Sigmoid colon (tissue), 7 donors: Measurements from ENCODE around the gene LDLRAD4. TPM values are rescaled to one million over a fixed set of nuclear protein-coding genes. Genes with fewer than 3 reads are reported as not detected.

Experiments used
- DNase-seq: peaks from one replicate; pipeline ENCODE4 v3.0.0-alpha.2; 2019
- H3K27ac ChIP-seq, 4 donors: fragments of 200-600 bp; sonication (generic); one replicate each; pipeline ENCODE4 v1.5.1; 2016 to 2019; ENCODE audit warnings: mild to moderate bottlenecking in 1 of 4
- H3K27me3 ChIP-seq, 3 donors: fragments of 200-600 bp; sonication (generic); one replicate each; pipeline ENCODE4 v1.5.1; 2019; ENCODE audit warnings: mild to moderate bottlenecking in 1 of 3
- H3K36me3 ChIP-seq, 4 donors: fragments of 200-600 bp; sonication (generic); one replicate each; pipeline ENCODE4 v1.5.1; 2016 to 2019
- H3K4me1 ChIP-seq, 4 donors: fragments of 200-600 bp; sonication (generic); one replicate each; pipeline ENCODE4 v1.5.1; 2017 to 2019
- H3K4me3 ChIP-seq, 4 donors: fragments of 200-600 bp; sonication (generic); one replicate each; pipeline ENCODE4 v1.5.1; 2017 to 2019; ENCODE audit warnings: mild to moderate bottlenecking in 2 of 4, moderate library complexity in 1 of 4
- H3K9me3 ChIP-seq, 4 donors: fragments of 200-600 bp in 3 of 4; sonication (generic) in 3 of 4; one replicate each; pipeline versions ENCODE4 v1.5.1 to v1.6.1; 2013 to 2019
- EP300 ChIP-seq, 4 donors: sonication (generic); formaldehyde crosslinking; IDR thresholded peaks; one replicate each; pipeline ENCODE4 v1.6.1; 2017; ENCODE audit warnings: antibody characterized with exemption in 4 of 4
- POLR2A ChIP-seq, 2 donors: fragments of 450-650 bp; IDR thresholded peaks; one replicate each; pipeline ENCODE4 v1.6.1; 2016; ENCODE audit warnings: antibody characterized with exemption in 2 of 2, mild to moderate bottlenecking in 2 of 2, moderate library complexity in 2 of 2
- POLR2AphosphoS5 ChIP-seq, 4 donors: sonication (generic); formaldehyde crosslinking; IDR thresholded peaks; one replicate each; pipeline ENCODE4 v1.6.1; 2017; ENCODE audit warnings: antibody characterized with exemption in 4 of 4
- WGBS, 2 donors: extraction: QIAGEN DNeasy Blood & Tissue Kit; methylation state at CpG; one replicate each; pipeline ENCODE4 v1.1.7; 2013; 5-methylcytosine and 5-hydroxymethylcytosine counted together
- intact Hi-C: fragments of 100-400 bp; cut with DNase I; formaldehyde crosslinking; loops from one replicate; pipeline ENCODE4 v1.15.1; 2023
- polyA plus RNA-seq, 3 donors: library from polyadenylated mRNA; stranded (reverse); fragments of 200-250 nt; gene quantifications; one replicate each; pipeline ENCODE4 v1.2.3, GENCODE V29; 2013
- total RNA-seq, 4 donors: library from RNA; depleted of rRNA; stranded (reverse); fragments of >200 nt; gene quantifications; one replicate each; pipeline ENCODE4 v1.1.0, GENCODE V29; 2016
- TF ChIP-seq, protein P1 (sequence below), 4 experiments: fragments of 450-650 bp in 3 of 4; fragments of 200-600 bp in 1 of 4; IDR thresholded peaks; one replicate each; pipeline ENCODE4 v1.5.1; 2016 to 2019; ENCODE audit warnings: antibody characterized with exemption in 4 of 4, mild to moderate bottlenecking in 3 of 4, moderate library complexity in 2 of 4
- donor health status: healthy with polysubstance abuse.
- donor health status: Bipolar disorder and iron deficiency.
- donor health status: healthy.

LDLRAD4 gene
- total and polyA plus RNA-seq, 7 donors: 1.2 to 28.2 (median 17.2) TPM

DNA sequence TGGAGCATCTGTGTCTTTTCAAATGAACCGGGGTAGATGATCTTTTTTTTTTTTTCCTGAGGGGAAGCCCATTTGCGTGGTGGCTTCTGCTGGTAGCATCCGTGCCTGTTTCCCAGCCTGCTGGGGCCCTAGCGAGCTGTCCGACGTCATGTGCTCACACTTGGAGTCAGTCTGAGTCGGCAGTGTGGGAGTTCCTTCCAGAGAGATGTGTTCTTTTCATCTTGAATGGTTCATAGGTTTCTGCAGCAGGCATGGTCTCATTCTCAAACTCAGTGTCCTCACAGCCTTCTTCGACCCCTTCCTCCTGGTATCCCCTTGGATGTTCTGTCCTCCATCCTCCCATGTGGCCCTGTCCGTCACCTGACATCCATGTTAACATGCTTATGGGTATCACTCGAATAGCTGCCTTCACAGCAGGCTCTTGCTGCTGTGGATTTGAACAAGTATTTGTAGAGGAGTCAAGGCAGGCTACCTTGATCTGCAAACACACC, 51.0 kb downstream of the LDLRAD4 start:
- WGBS, 2 donors: 60 to 81% methylated on average over 10 of the region's 10 CpGs
- peak overlapping the region; percentile 72 to 86 (median 81) for H3K27ac ChIP-seq
- TF ChIP-seq POLR2AphosphoS5 (IDR thresholded peaks at IDR 0.05): peak in 2 of 4 donors; percentile 23 to 57
- TF ChIP-seq, protein P1, sequence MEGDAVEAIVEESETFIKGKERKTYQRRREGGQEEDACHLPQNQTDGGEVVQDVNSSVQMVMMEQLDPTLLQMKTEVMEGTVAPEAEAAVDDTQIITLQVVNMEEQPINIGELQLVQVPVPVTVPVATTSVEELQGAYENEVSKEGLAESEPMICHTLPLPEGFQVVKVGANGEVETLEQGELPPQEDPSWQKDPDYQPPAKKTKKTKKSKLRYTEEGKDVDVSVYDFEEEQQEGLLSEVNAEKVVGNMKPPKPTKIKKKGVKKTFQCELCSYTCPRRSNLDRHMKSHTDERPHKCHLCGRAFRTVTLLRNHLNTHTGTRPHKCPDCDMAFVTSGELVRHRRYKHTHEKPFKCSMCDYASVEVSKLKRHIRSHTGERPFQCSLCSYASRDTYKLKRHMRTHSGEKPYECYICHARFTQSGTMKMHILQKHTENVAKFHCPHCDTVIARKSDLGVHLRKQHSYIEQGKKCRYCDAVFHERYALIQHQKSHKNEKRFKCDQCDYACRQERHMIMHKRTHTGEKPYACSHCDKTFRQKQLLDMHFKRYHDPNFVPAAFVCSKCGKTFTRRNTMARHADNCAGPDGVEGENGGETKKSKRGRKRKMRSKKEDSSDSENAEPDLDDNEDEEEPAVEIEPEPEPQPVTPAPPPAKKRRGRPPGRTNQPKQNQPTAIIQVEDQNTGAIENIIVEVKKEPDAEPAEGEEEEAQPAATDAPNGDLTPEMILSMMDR (IDR thresholded peaks at IDR 0.05): no peak
- no peaks in the 10 kb centered on the region for H3K9me3 ChIP-seq
- intact Hi-C loops: loop anchor here (2.0 to 5.0 kb wide), 2 partner anchors 48 to 275 kb away; no protein-coding TSS in a partner anchor
- H3K4me3 ChIP-seq: no peak overlapping the region
- no peaks in the 10 kb centered on the region for H3K27me3 ChIP-seq
- peaks cover 0 to 92% (median 69%) of the 10 kb centered on the region in 4 donors for H3K4me1 ChIP-seq
- DNase-seq: peak; percentile 87
- no peaks in the 10 kb centered on the region for H3K36me3 ChIP-seq

DNA sequence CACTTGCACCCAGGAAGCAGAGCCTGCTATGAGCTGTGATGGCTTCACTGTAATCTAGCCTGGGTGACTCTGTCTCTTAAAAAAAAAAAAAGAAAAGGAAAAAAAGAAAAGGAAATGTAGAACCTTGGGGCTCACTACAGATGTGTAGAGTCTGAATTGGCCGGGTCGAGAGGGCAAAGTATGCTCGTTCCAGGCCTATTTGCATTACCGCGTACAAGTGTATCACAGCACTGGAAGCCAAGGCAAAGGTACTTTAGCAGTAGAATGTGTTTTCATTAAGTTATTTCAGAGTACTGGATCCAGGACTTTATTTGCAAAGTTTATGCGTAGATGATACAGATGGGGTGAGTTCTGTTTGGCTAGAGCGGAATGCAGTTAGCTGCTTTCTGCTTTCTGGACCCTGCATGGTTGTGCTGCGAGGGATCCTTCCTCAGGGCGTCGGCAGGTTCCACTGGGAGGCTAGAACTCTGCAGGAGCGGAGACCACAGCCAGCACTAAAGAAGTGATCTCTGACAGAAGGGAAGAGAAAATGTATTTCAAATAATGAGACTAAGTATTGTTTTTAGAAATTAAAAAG, 51.8 kb downstream of the LDLRAD4 start:
- H3K27ac ChIP-seq: peak overlapping the region; percentile 72 to 86 (median 81)
- intact Hi-C loops: loop anchor here (5.0 kb wide), 1 partner anchor 47 kb away; no protein-coding TSS in a partner anchor
- WGBS, 2 donors: 80 to 86% methylated on average over 11 of the region's 11 CpGs
- no peak overlapping the region for H3K4me3 ChIP-seq
- H3K27me3 ChIP-seq: no peaks in the 10 kb centered on the region
- no peaks in the 10 kb centered on the region for H3K9me3 ChIP-seq
- peaks cover 0 to 87% (median 61%) of the 10 kb centered on the region in 4 donors for H3K4me1 ChIP-seq
- TF ChIP-seq POLR2AphosphoS5 (IDR thresholded peaks at IDR 0.05) (no peak), EP300 (IDR thresholded peaks at IDR 0.05) (no peak)
- no peak for DNase-seq
- H3K36me3 ChIP-seq: no peaks in the 10 kb centered on the region

DNA sequence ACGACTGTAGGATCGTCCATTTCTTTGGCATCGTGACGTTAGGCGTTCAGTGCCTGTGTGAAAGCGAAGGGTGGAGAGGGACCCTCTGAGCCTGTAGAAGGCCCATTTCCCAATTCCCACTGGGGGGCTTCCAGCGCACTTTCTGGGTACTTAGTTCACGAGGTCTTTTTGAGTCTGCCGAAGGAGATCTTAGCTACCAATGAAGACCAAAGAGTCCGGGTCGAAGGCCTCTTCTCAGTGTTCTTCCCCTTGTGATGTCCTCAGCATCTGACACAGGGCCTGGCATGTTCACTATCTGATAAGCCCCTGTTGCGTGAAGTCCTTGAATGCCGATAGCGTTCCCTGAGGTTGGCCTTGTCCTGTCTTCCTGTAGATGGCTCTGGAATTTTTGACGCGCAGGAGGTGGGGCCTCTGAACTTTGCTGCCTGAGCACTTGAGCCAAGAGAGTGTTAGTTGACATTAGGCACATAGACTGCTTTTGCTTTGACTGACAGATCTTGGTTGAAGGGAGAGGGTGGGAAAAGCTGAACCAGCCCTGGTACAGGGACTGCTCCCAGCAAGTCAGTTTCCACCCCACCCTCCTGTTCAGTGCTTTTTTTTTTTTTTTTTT, 52.8 kb downstream of the LDLRAD4 start:
- Histone ChIP-seq H3K36me3 (no peaks in the 10 kb centered on the region), H3K4me1 (peaks cover 0 to 77% (median 52%) of the 10 kb centered on the region in 4 donors), H3K27ac (peak overlapping the region in 3 of 4 donors; percentile 78 to 86 (median 84)), H3K4me3 (no peak overlapping the region), H3K9me3 (no peaks in the 10 kb centered on the region), H3K27me3 (no peaks in the 10 kb centered on the region)
- intact Hi-C loops: loop anchor here (5.0 kb wide), 1 partner anchor 46 kb away; no protein-coding TSS in a partner anchor
- TF ChIP-seq POLR2A (IDR thresholded peaks at IDR 0.05) (no peak), POLR2AphosphoS5 (IDR thresholded peaks at IDR 0.05) (no peak), EP300 (IDR thresholded peaks at IDR 0.05) (no peak)
- TF ChIP-seq, protein P1 (IDR thresholded peaks at IDR 0.05): no peak
- DNase-seq: no peak
- 97% methylated on average over 16 of the region's 16 CpGs for WGBS, 2 donors

DNA sequence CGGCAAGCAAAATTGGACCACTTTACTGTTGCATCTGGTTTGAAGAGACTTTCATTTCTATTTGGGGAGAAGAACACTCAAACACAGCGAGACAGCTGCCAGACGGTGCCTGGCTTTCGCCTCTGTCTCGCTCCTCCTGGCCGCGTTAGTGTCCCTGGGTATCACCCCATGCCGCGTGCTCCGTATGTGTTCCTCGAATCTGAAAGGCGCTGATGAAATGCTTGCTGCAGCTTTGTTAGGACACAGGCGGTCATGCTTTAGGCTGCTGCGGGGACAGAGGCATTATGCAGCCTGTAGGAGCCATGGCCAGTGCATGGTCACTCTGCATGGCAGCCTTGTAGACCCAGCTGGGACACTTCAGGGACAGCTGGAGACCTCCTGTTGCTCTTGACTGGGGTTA, 53.9 kb downstream of the LDLRAD4 start:
- WGBS, 2 donors: 87 to 89% methylated on average over 14 of the region's 14 CpGs

More for the DNA sequence above, 53.9 kb downstream of the LDLRAD4 start:
- intact Hi-C loops: loop anchor here (5.0 kb wide), 1 partner anchor 45 kb away; no protein-coding TSS in a partner anchor
- H3K4me1 ChIP-seq: peaks cover 0 to 74% (median 46%) of the 10 kb centered on the region in 4 donors
- no peak for DNase-seq
- H3K36me3 ChIP-seq: no peaks in the 10 kb centered on the region
- H3K27ac ChIP-seq: peak overlapping the region in 1 of 4 donors; percentile 78
- no peaks in the 10 kb centered on the region for H3K9me3 ChIP-seq
- TF ChIP-seq, protein P1 (IDR thresholded peaks at IDR 0.05): no peak
- no peak for TF ChIP-seq POLR2A (IDR thresholded peaks at IDR 0.05)
- TF ChIP-seq POLR2AphosphoS5 (IDR thresholded peaks at IDR 0.05): no peak
- no peak for TF ChIP-seq EP300 (IDR thresholded peaks at IDR 0.05)
- no peaks in the 10 kb centered on the region for H3K27me3 ChIP-seq
- no peak overlapping the region for H3K4me3 ChIP-seq
